ENCODE measurements around the gene OPN5.
"Not testable (repeated sequence)": the region's sequence is repeated elsewhere in the genome, so short reads cannot be mapped to it uniquely, and the experiment has no call there.

DNA sequence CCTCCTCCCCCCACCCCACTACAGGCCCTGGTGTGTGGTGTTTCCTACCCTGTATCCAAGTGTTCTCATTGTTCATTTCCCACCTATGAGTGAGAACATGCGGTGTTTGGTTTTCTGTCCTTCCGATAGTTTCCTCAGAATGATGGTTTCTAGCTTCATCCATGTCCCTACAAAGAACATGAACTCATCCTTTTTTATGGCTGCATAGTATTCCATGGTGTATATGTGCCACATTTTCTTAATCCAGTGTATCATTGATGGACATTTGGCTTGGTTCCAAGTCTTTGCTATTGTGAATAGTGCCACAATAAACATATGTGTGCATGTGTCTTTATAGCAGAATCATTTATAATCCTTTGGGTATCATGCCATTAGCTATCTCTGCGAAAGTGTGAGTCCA is 36.6 kb upstream of the OPN5 start:
- not testable (repeated sequence) for TF ChIP-seq POLR2A (IDR thresholded peaks at IDR 0.05); CTCF (IDR thresholded peaks at IDR 0.05 in 4 of 5, conservative IDR thresholded peaks at IDR 0.05 in 1 of 5)

Data from gastrocnemius medialis (tissue), 4 donors.